HG03103 (cell line): ENCODE measurements around the gene CRADD.

ENCODE experiments used
- ATAC-seq: cut with Tn5 transposase; IDR thresholded peaks from one replicate; pipeline ENCODE4 v1.9.1; 2021; ENCODE audit warnings: low read depth; ENCODE audit not compliant: unreplicated experiment

The CRADD gene

GRCh38 chr12:93886533-93887511, 209.6 kb downstream of the CRADD start:
- ATAC-seq, result no peak

GRCh38 chr12:93888964-93889363, 211.8 kb downstream of the CRADD start:
- ATAC-seq, result no peak

GRCh38 chr12:93889516-93890212, 212.5 kb downstream of the CRADD start:
- ATAC-seq, result no peak

- ATAC-seq, result no peak
Measured at GRCh38 chr12:93892423-93893268, 215.5 kb downstream of the CRADD start.

GRCh38 chr12:93894391-93895088, 217.4 kb downstream of the CRADD start:
- no peak for ATAC-seq

- ATAC-seq, result no peak
Measured at GRCh38 chr12:93895089-93895445, 217.9 kb downstream of the CRADD start.

- ATAC-seq, result no peak
Measured at GRCh38 chr12:93896427-93896826, 219.3 kb downstream of the CRADD start.

- ATAC-seq, result no peak
Measured at GRCh38 chr12:93896952-93897351, 219.8 kb downstream of the CRADD start.

- ATAC-seq, result no peak
Measured at GRCh38 chr12:93901739-93902138, 224.6 kb downstream of the CRADD start.

- no peak for ATAC-seq
Measured at GRCh38 chr12:93902192-93902591, 225.0 kb downstream of the CRADD start.

GRCh38 chr12:93902736-93903562, 225.8 kb downstream of the CRADD start:
- no peak for ATAC-seq

- ATAC-seq, result no peak
Measured at GRCh38 chr12:93904124-93904523, 226.9 kb downstream of the CRADD start.

GRCh38 chr12:93908264-93908663, 231.1 kb downstream of the CRADD start:
- no peak for ATAC-seq

GRCh38 chr12:93908846-93909567, 231.8 kb downstream of the CRADD start:
- ATAC-seq, result no peak

- ATAC-seq, result no peak
Measured at GRCh38 chr12:93911396-93911795, 234.2 kb downstream of the CRADD start.

GRCh38 chr12:93912086-93912733, 235.0 kb downstream of the CRADD start:
- ATAC-seq, result no peak

GRCh38 chr12:93913845-93914244, 236.7 kb downstream of the CRADD start:
- ATAC-seq, result no peak

GRCh38 chr12:93914281-93914680, 237.1 kb downstream of the CRADD start:
- ATAC-seq, result no peak
